RWPE1 (cell line): ENCODE results near the gene ZDHHC7.

Experiments used
- CTCF ChIA-PET: fragments of 350-600 bp; sonication (Branson Sonifier 250); formaldehyde crosslinking; extraction: SDS; loops from one replicate; lab custom pipeline; 2021; lab: Yijun Ruan, JAX
- POLR2A ChIA-PET: fragments of 400-600 bp; formaldehyde crosslinking; extraction: SDS; loops from one replicate; lab custom pipeline; 2020; ENCODE audit warnings: antibody characterized with exemption; ENCODE audit not compliant: low non-redundant PET; lab: Yijun Ruan, JAX
- DNase-seq: peaks from one replicate; pipeline ENCODE4 v3.0.0; 2012; ENCODE audit warnings: low spot score
- H3K27ac ChIP-seq: fragments of 450-650 bp; 2 replicates; pipeline ENCODE4 v1.5.1; 2017
- CTCF ChIP-seq: fragments of 450-650 bp; conservative IDR thresholded peaks from 2 replicates; pipeline ENCODE4 v1.5.1; 2017; ENCODE audit warnings: low read depth, mild to moderate bottlenecking

The ZDHHC7 gene

GRCh38 chr16:85007496-85008214 is 3.7 kb downstream of the ZDHHC7 start:
- no peak for DNase-seq
- no peak for TF ChIP-seq CTCF
- H3K27ac ChIP-seq, result 0 out of 2 replicates have a peak overlapping the region, but pooled peaks have one; percentile 33
- POLR2A ChIA-PET, result interaction anchor here (0.6 kb wide), 1 partner anchor 20 kb away, joined by 3 read pairs; no protein-coding TSS in a partner anchor
- CTCF ChIA-PET, result interaction anchor here (0.8 kb wide), 1 partner anchor 58 kb away, joined by 4 read pairs; no protein-coding TSS in a partner anchor

GRCh38 chr16:85006639-85007038 is 4.7 kb downstream of the ZDHHC7 start:
- TF ChIP-seq CTCF, result no peak
- peak overlapping the region; percentile 54 for H3K27ac ChIP-seq
- ChIA-PET POLR2A (no interaction called here), CTCF (no interaction called here)
- DNase-seq, result no peak

- ChIA-PET POLR2A (no interaction called here), CTCF (interaction anchor here (0.6 to 0.9 kb wide), 4 partner anchors 9 to 135 kb away, joined by 3 to 4 read pairs (median 4); no protein-coding TSS in a partner anchor)
- DNase-seq, result peak; percentile 62
- peak overlapping the region; percentile 54 for H3K27ac ChIP-seq
- no peak for TF ChIP-seq CTCF
These were observed 5.9 kb downstream of the ZDHHC7 start for GRCh38 chr16:85005285-85006069.

GRCh38 chr16:85004587-85005205 is 6.6 kb downstream of the ZDHHC7 start:
- DNase-seq, result peak; percentile 82
- ChIA-PET CTCF (interaction anchor here (0.8 to 0.9 kb wide), 2 partner anchors 16 to 25 kb away, joined by 3 to 4 read pairs; no protein-coding TSS in a partner anchor), POLR2A (no interaction called here)
- peak overlapping the region; percentile 72 for H3K27ac ChIP-seq
- TF ChIP-seq CTCF, result no peak

- peak overlapping the region; percentile 72 for H3K27ac ChIP-seq
- ChIA-PET CTCF (no interaction called here), POLR2A (no interaction called here)
- TF ChIP-seq CTCF, result no peak
- DNase-seq, result no peak
These were observed 7.4 kb downstream of the ZDHHC7 start for GRCh38 chr16:85003725-85004586.
